Spleen (tissue), 7 donors: Measurements from ENCODE around the gene MSTN.

Experiments
- POLR2AphosphoS5 ChIP-seq, 3 donors: sonication (generic); formaldehyde crosslinking; IDR thresholded peaks; one replicate each; pipeline ENCODE4 v1.5.1; 2017; ENCODE audit warnings: antibody characterized with exemption in 3 of 3
- TF ChIP-seq, protein P1 (sequence below), 11 experiments: fragments of 200-600 bp in 7 of 11; fragments of 450-650 bp in 4 of 11; sonication (generic) in 4 of 11; IDR thresholded peaks in 8 of 11; conservative IDR thresholded peaks in 3 of 11; 1 replicate in 7 of 11; 2 replicates in 4 of 11; pipeline versions ENCODE4 v1.4.0 to v1.8.0; 2016 to 2021; ENCODE audit warnings: antibody characterized with exemption in 11 of 11, inconsistent platforms in 4 of 11, mild to moderate bottlenecking in 1 of 11
- donor health status: DM: no; HTN: no; CAD: no; lungs with moderate emphysema.
- donor health status: DM: no; HTN: no; CAD: no.
- donor health status: DM: no; HTN: no; CAD: no.

DNA sequence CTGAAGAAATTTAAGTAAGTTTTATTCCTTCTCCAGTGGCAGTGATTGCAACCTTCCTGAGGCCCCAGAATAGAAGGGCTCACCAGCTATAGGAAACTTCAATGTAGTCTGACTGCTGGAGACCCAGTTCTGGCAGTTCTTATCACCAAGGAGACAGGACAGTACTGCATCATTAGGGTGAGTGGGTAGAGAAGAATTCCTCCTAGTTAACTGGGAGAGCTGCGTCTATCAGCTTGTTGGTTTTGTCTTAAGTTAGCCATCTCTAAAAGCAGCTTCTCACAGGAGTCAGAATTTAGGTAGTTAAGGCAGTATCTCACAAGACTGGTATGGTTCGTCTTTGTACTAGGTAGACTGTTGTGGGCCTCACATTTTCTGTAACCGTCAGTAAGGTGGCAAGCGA lies 3.3 kb upstream of the MSTN start:
- TF ChIP-seq, protein P1, sequence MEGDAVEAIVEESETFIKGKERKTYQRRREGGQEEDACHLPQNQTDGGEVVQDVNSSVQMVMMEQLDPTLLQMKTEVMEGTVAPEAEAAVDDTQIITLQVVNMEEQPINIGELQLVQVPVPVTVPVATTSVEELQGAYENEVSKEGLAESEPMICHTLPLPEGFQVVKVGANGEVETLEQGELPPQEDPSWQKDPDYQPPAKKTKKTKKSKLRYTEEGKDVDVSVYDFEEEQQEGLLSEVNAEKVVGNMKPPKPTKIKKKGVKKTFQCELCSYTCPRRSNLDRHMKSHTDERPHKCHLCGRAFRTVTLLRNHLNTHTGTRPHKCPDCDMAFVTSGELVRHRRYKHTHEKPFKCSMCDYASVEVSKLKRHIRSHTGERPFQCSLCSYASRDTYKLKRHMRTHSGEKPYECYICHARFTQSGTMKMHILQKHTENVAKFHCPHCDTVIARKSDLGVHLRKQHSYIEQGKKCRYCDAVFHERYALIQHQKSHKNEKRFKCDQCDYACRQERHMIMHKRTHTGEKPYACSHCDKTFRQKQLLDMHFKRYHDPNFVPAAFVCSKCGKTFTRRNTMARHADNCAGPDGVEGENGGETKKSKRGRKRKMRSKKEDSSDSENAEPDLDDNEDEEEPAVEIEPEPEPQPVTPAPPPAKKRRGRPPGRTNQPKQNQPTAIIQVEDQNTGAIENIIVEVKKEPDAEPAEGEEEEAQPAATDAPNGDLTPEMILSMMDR (IDR thresholded peaks at IDR 0.05 in 8 of 11, conservative IDR thresholded peaks at IDR 0.05 in 3 of 11), result no peak
- TF ChIP-seq POLR2AphosphoS5 (IDR thresholded peaks at IDR 0.05), result no peak
